DOHH2 (cell line): Measurements from ENCODE around the gene NIPBL.

Experiments used
- H3F3A ChIP-seq: fragments of 200-600 bp; sonication (generic), shearing (Covaris generic); 2 replicates; pipeline ENCODE4 v1.6.0; 2016; ENCODE audit warnings: antibody characterized with exemption, mild to moderate bottlenecking; ENCODE audit not compliant: control insufficient read depth, insufficient read depth
- H3K27ac ChIP-seq: fragments of 200-600 bp; sonication (generic); 2 replicates; pipeline ENCODE4 v1.5.1; 2014; ENCODE audit warnings: low read depth, mild to moderate bottlenecking, low read length, moderate library complexity
- H3K27me3 ChIP-seq: fragments of 200-600 bp; sonication (generic); 2 replicates; pipeline ENCODE4 v1.6.1; 2014; ENCODE audit warnings: mild to moderate bottlenecking, low read length, mixed read lengths; ENCODE audit not compliant: control insufficient read depth
- H3K36me3 ChIP-seq: fragments of 200-600 bp; sonication (generic); 2 replicates; pipeline ENCODE4 v1.6.1; 2014; ENCODE audit warnings: mild to moderate bottlenecking, low read length, moderate library complexity, mixed read lengths; ENCODE audit not compliant: control insufficient read depth
- H3K4me1 ChIP-seq: fragments of 200-600 bp; sonication (generic); 2 replicates; pipeline ENCODE4 v1.6.1; 2014; ENCODE audit warnings: mild to moderate bottlenecking, low read length, mixed read lengths; ENCODE audit not compliant: control insufficient read depth
- H3K4me2 ChIP-seq: fragments of 200-600 bp; sonication (generic); 2 replicates; pipeline ENCODE4 v1.6.0; 2014; ENCODE audit warnings: mild to moderate bottlenecking, low read length, moderate library complexity
- H3K4me3 ChIP-seq: fragments of 200-600 bp; sonication (generic); 2 replicates; pipeline ENCODE4 v1.5.1; 2014; ENCODE audit warnings: mild to moderate bottlenecking, low read length, mixed read lengths
- H3K79me2 ChIP-seq: fragments of 200-600 bp; sonication (generic); 2 replicates; pipeline ENCODE4 v1.6.1; 2014; ENCODE audit warnings: mild to moderate bottlenecking, low read length, mixed read lengths; ENCODE audit not compliant: control insufficient read depth
- H3K9me2 ChIP-seq: fragments of 200-600 bp; sonication (generic); replicated peaks from 2 replicates; pipeline ENCODE4 v1.6.1; 2014; ENCODE audit warnings: mild to moderate bottlenecking, low read length, mixed read lengths; ENCODE audit not compliant: control insufficient read depth
- H3K9me3 ChIP-seq: fragments of 200-600 bp; sonication (generic); 2 replicates; pipeline ENCODE4 v1.6.1; 2014; ENCODE audit warnings: antibody characterized with exemption, low read length, mixed read lengths; ENCODE audit not compliant: control insufficient read depth, insufficient read depth
- H4K20me1 ChIP-seq: fragments of 200-600 bp; sonication (generic); 2 replicates; pipeline ENCODE4 v1.6.0; 2014; ENCODE audit warnings: low read depth, mild to moderate bottlenecking, antibody characterized with exemption, low read length, moderate library complexity; ENCODE audit not compliant: control insufficient read depth, insufficient read depth
- CTCF ChIP-seq: fragments of 200-600 bp; sonication (generic); IDR thresholded peaks from one replicate; pipeline ENCODE4 v1.5.1; 2014; ENCODE audit warnings: antibody characterized with exemption, mild to moderate bottlenecking, low read depth, low read length; ENCODE audit not compliant: poor library complexity, severe bottlenecking
- EZH2phosphoT487 ChIP-seq: fragments of 200-600 bp; sonication (generic); IDR thresholded peaks from 2 replicates; pipeline ENCODE4 v1.6.1; 2017; ENCODE audit warnings: borderline replicate concordance, mild to moderate bottlenecking, antibody characterized with exemption, low read length, moderate library complexity, mixed read lengths

The NIPBL gene

DNA sequence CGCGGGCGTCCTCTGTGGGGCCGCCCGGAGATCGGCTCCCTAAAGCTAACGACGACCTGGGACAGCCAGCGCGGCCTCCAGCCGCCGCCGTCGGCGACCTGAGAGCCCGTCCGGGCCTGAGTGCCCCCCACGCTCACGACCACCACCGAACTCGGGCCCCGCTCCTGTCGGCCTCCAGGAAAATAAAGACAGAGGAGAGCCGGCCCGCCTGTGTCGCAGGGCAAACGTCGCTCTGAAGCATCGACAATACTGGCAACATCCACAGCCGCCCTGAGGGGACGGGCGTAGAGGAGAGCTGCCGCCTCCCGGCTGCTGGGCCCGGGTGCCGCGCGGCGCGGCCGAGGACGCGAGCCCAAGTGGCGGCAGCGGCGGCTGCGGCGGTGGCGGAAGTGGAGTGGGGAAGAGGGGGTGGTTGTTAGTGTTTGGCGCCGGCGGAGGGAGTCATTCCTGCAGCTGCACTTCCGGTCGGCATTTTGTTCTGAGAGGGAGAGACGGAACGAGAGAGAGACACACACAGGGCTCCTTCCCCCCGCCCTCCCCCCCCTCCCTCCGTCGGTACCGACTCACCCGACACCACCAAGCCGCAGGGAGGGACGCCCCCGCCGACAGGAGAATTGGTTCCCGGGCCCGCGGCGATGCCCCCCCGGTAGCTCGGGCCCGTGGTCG, at the start of gene NIPBL:
NIPBL (plus strand) TSS at position 471 of the 666 bp plus-strand sequence. CDS start 76,928 bp downstream, outside the sequence.
- H3K4me3 ChIP-seq: peak within 1 kb of the TSS; percentile 91
- H3F3A ChIP-seq: peaks cover 12% of the 10 kb centered on the region; the same call in 1 of the 2 replicates
- H3K36me3 ChIP-seq: peaks cover 37% of the 10 kb centered on the region
- H3K79me2 ChIP-seq: peaks cover 97% of the 10 kb centered on the region
- peaks cover 31% of the 10 kb centered on the region for H4K20me1 ChIP-seq
- peak within 1 kb of the TSS; percentile 94 for H3K4me2 ChIP-seq
- no peaks in the 10 kb centered on the region for H3K27me3 ChIP-seq
- TF ChIP-seq EZH2phosphoT487: no peak
- TF ChIP-seq CTCF: no peak
- H3K4me1 ChIP-seq: peaks cover 44% of the 10 kb centered on the region
- peak within 1 kb of the TSS; percentile 87 for H3K27ac ChIP-seq
- no peaks in the 10 kb centered on the region for H3K9me3 ChIP-seq
- no peaks in the 10 kb centered on the region for H3K9me2 ChIP-seq

DNA sequence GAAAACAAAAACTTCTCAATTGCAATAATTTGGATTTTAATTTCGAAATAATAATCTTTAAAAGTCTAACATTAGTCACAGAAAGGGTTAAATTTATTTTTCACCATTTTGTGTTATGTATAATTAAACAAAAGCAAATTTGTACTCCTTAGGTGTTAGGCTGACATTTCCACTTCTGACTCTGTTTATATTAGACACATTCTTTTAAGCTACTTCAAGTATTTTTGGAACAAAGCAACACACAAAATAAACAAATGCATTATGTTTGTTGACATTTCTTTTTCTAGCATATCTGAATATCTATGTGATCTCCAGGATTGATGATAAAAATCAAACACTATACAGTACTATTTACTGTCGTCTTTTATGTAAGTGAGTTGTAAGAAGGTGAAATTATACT, 44.3 kb upstream of the NIPBL start:
- no peaks in the 10 kb centered on the region for H3K9me3 ChIP-seq
- no peaks in the 10 kb centered on the region for H3K9me2 ChIP-seq
- H3K4me3 ChIP-seq: no peak overlapping the region
- H4K20me1 ChIP-seq: no peaks in the 10 kb centered on the region
- no peak overlapping the region for H3K4me2 ChIP-seq
- H3F3A ChIP-seq: no peaks in the 10 kb centered on the region
- H3K36me3 ChIP-seq: no peaks in the 10 kb centered on the region
- no peaks in the 10 kb centered on the region for H3K27me3 ChIP-seq
- no peaks in the 10 kb centered on the region for H3K4me1 ChIP-seq
- no peak overlapping the region for H3K27ac ChIP-seq
- TF ChIP-seq EZH2phosphoT487 (no peak), CTCF (no peak)
- H3K79me2 ChIP-seq: no peaks in the 10 kb centered on the region

GRCh38 chr5:36836831-36837230, 39.7 kb upstream of the NIPBL start:
- Histone ChIP-seq H3K9me3 (no peaks in the 10 kb centered on the region), H4K20me1 (no peaks in the 10 kb centered on the region), H3K4me3 (no peak overlapping the region), H3K27ac (no peak overlapping the region), H3K36me3 (no peaks in the 10 kb centered on the region), H3K79me2 (no peaks in the 10 kb centered on the region), H3K4me2 (no peak overlapping the region), H3K27me3 (no peaks in the 10 kb centered on the region), H3F3A (no peaks in the 10 kb centered on the region), H3K9me2 (no peaks in the 10 kb centered on the region), H3K4me1 (peaks cover 16% of the 10 kb centered on the region)
- TF ChIP-seq EZH2phosphoT487 (no peak), CTCF (no peak)
